Measurements from ENCODE around the gene SLC35G6.

DNA sequence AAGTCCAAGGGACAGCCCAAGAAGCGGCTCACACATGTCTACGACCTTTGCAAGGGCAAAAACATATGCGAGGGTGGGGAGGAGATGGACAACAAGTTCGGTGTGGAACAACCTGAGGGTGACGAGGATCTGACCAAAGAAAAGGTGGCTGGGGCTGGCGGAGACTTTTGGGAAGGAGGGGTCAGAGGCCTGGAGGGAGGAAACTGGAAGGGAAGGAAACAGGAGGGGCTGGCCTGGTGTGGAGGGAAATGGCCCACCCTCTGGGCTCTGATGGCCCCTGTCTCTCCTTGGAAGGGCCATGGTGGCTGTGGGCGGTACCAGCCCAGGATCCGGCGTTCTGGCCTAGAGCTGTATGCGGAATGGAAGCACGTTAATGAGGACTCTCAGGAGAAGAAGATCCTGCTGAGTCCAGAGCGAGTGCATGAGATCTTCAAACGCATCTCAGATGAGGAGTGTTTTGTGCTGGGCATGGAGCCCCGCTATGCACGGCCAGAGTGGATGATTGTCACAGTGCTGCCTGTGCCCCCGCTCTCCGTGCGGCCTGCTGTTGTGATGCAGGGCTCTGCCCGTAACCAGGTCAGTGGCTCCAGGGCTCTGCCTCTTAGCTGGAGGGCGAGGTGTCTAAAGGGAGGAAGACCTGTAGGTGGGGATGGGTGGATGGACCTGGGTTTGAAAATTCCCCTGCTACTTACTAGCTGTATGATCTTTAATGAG, 15.4 kb downstream of the SLC35G6 start:
- TF ChIP-seq, protein P1, sequence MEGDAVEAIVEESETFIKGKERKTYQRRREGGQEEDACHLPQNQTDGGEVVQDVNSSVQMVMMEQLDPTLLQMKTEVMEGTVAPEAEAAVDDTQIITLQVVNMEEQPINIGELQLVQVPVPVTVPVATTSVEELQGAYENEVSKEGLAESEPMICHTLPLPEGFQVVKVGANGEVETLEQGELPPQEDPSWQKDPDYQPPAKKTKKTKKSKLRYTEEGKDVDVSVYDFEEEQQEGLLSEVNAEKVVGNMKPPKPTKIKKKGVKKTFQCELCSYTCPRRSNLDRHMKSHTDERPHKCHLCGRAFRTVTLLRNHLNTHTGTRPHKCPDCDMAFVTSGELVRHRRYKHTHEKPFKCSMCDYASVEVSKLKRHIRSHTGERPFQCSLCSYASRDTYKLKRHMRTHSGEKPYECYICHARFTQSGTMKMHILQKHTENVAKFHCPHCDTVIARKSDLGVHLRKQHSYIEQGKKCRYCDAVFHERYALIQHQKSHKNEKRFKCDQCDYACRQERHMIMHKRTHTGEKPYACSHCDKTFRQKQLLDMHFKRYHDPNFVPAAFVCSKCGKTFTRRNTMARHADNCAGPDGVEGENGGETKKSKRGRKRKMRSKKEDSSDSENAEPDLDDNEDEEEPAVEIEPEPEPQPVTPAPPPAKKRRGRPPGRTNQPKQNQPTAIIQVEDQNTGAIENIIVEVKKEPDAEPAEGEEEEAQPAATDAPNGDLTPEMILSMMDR (IDR thresholded peaks at IDR 0.05), result no peak
- no peak for TF ChIP-seq POLR2AphosphoS5 (IDR thresholded peaks at IDR 0.05)
- no peak for TF ChIP-seq POLR2A (IDR thresholded peaks at IDR 0.05)

Data from breast epithelium (tissue), 3 donors.